ENCODE measurements around the gene NUDT4B.
"Not testable (repeated sequence)": the region's sequence is repeated elsewhere in the genome, so short reads cannot be mapped to it uniquely, and the experiment has no call there.

GRCh38 chr1:148768541-148768940 lies 20.0 kb downstream of the NUDT4B start:
- not testable (repeated sequence) for TF ChIP-seq EP300 (conservative IDR thresholded peaks at IDR 0.05; ENCODE audit: poor library complexity, severe bottlenecking); CTCF (IDR thresholded peaks at IDR 0.05; ENCODE audit: poor library complexity, severe bottlenecking); EZH2 (IDR thresholded peaks at IDR 0.05; ENCODE audit: borderline replicate concordance, insufficient read depth, low read length, poor library complexity, severe bottlenecking); TAF1 (IDR thresholded peaks at IDR 0.05; ENCODE audit: low read depth); POLR2AphosphoS5 (IDR thresholded peaks at IDR 0.05)

All from neural cell (in vitro differentiated cells).